ENCODE data around the gene ZC3H7A. TPM values are rescaled to one million over a fixed set of nuclear protein-coding genes. Genes with fewer than 3 reads are reported as not detected.

Gene ZC3H7A, protein sequence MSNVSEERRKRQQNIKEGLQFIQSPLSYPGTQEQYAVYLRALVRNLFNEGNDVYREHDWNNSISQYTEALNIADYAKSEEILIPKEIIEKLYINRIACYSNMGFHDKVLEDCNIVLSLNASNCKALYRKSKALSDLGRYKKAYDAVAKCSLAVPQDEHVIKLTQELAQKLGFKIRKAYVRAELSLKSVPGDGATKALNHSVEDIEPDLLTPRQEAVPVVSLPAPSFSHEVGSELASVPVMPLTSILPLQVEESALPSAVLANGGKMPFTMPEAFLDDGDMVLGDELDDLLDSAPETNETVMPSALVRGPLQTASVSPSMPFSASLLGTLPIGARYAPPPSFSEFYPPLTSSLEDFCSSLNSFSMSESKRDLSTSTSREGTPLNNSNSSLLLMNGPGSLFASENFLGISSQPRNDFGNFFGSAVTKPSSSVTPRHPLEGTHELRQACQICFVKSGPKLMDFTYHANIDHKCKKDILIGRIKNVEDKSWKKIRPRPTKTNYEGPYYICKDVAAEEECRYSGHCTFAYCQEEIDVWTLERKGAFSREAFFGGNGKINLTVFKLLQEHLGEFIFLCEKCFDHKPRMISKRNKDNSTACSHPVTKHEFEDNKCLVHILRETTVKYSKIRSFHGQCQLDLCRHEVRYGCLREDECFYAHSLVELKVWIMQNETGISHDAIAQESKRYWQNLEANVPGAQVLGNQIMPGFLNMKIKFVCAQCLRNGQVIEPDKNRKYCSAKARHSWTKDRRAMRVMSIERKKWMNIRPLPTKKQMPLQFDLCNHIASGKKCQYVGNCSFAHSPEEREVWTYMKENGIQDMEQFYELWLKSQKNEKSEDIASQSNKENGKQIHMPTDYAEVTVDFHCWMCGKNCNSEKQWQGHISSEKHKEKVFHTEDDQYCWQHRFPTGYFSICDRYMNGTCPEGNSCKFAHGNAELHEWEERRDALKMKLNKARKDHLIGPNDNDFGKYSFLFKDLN
- polyA plus RNA-seq (2013, experiment 1 of 2) = 32.2 TPM
- 36.8 TPM for polyA plus RNA-seq (2013, experiment 2 of 2)

DNA sequence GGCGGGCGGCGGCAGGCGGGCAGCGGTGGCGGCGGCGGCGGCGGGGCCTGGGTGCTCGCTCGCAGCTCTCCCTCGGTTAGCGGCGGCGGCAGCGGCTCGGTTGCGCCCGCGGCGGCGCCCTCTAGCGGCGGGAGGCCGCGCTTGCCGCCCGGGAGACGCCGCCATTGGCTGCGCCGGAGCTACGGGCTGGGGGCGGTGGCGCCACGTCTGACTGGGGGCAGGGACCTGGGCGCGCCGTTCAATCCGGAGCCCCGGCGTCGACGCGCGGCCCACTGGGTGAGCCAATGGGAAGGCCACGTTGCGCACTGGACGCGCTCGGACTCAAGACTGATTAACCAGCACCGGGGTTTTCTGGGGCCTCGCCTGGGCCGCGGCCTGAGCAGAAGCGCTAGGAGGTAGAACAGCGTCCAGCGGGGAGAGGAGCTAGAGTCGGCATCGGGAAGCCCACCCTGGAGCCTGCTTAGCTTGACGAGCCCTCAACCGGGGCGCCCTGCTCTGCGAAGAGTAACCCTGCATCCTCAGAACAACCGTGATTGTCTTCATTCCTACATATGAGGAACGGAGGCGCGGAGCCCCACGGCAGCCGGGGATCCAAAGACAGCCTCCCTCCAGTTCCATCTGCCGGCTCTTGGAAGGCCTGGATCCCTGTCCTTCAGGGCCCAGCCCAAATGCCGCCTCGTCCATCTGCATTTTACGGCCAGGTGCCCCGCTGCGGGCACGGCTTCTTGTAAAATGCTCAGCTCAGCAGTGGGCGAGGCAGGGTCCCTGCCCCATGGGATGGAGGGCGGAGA lies at the start of gene ZC3H7A:
Gene ZC3H7A, minus strand, starts transcription at position 93 of the 791 bp plus-strand sequence. CDS start 14,904 bp downstream, outside the sequence.
- Histone ChIP-seq H3K4me3 (ENCODE audit: low read length) (peak within 1 kb of the TSS; percentile 89), H3K27me3 (ENCODE audit: insufficient read depth, low read length) (no peaks in the 10 kb centered on the region), H3K36me3 (ENCODE audit: insufficient read depth, low read length) (peaks cover 10% of the 10 kb centered on the region), H3K9ac (ENCODE audit: low read depth, low read length) (peak within 1 kb of the TSS; percentile 91), H3K4me1 (ENCODE audit: insufficient read depth, low read length) (peaks cover 8% of the 10 kb centered on the region; the same call in 1 of the 2 replicates), H3K9me3 (ENCODE audit: insufficient read depth, low read depth, low read length) (no peaks in the 10 kb centered on the region), H3K27ac (ENCODE audit: low read depth, low read length) (peak within 1 kb of the TSS; percentile 98)
- WGBS = under 1% methylated on average over 80 of the region's 80 CpGs

DNA sequence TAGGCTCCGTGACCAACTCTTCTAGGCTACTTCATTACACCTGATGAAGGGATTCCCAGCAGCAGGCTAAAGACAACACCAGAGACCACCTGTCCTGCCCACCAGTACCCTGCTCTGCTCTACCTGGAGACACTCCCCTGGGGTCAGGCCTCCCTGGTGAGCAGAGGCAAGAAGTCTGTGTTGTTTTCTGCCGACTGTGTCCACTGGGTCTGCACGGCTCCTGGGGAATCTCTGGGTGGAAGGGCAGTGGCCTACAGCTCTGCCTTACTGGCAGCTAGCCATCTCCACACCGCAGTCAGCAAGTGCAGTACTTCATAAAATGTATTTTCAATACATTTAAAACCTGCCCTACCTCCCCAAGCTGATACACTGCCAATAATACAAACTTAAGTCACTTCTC lies 47.4 kb upstream of the ZC3H7A start:
- H3K4me3 ChIP-seq (ENCODE audit: low read length) = no peak overlapping the region
- H3K27me3 ChIP-seq (ENCODE audit: insufficient read depth, low read length) = no peaks in the 10 kb centered on the region
- H3K9ac ChIP-seq (ENCODE audit: low read depth, low read length) = no peak overlapping the region
- WGBS = 98% methylated on average over 4 of the region's 4 CpGs
- H3K9me3 ChIP-seq (ENCODE audit: insufficient read depth, low read depth, low read length) = no peaks in the 10 kb centered on the region
- no peak overlapping the region for H3K27ac ChIP-seq (ENCODE audit: low read depth, low read length)
- no peaks in the 10 kb centered on the region; the same call in 1 of the 2 replicates for H3K4me1 ChIP-seq (ENCODE audit: insufficient read depth, low read length)
- H3K36me3 ChIP-seq (ENCODE audit: insufficient read depth, low read length) = peaks cover 95% of the 10 kb centered on the region

DNA sequence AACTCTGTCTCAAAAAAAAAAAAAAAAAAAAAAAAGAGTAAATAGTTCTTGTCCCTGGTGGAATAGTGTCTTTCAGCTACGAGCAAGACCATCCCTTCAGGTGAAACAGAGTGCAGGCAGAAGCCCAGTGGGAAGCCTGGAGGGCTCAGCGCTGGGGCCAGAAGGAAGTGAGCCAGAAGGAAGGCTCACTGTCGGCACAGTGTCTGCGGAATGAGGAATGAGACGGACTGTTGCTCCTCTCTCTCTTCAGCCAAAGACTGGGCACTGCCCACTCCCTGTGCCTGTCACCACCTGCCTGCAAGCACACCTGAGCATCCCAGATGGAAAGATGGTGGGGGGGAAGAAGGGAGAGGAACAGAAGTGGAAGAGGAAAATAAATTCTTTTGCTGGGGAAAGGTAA lies 46.8 kb upstream of the ZC3H7A start:
- Histone ChIP-seq H3K9ac (ENCODE audit: low read depth, low read length) (no peak overlapping the region), H3K4me3 (ENCODE audit: low read length) (no peak overlapping the region), H3K9me3 (ENCODE audit: insufficient read depth, low read depth, low read length) (no peaks in the 10 kb centered on the region), H3K27ac (ENCODE audit: low read depth, low read length) (no peak overlapping the region), H3K27me3 (ENCODE audit: insufficient read depth, low read length) (no peaks in the 10 kb centered on the region), H3K4me1 (ENCODE audit: insufficient read depth, low read length) (no peaks in the 10 kb centered on the region), H3K36me3 (ENCODE audit: insufficient read depth, low read length) (peaks cover 95% of the 10 kb centered on the region)
- 98% methylated on average over 5 of the region's 5 CpGs for whole genome bisulfite sequencing

DNA sequence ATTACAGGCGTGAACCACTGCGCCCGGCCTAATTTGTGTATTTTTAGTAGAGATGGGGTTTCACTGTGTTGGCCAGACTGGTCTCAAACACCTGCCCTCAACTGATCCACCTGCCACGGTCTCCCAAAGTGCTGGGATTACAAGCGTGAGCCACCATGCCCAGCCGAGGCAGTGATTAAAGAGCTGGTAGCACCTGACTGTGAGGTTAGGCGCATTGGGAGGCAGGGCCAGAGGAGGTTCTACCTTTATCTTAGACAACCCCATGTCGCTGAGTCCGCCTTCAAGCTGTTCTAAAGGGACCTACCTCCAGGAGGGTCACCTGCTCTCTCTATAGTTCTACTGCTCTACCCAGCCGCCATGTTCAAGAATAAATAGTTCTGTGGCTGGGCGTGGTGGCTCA lies 46.1 kb upstream of the ZC3H7A start:
- 95% methylated on average over 11 of the region's 11 CpGs for WGBS
- Histone ChIP-seq H3K27me3 (ENCODE audit: insufficient read depth, low read length) (no peaks in the 10 kb centered on the region), H3K4me3 (ENCODE audit: low read length) (no peak overlapping the region), H3K27ac (ENCODE audit: low read depth, low read length) (no peak overlapping the region), H3K9me3 (ENCODE audit: insufficient read depth, low read depth, low read length) (no peaks in the 10 kb centered on the region), H3K4me1 (ENCODE audit: insufficient read depth, low read length) (no peaks in the 10 kb centered on the region), H3K9ac (ENCODE audit: low read depth, low read length) (no peak overlapping the region), H3K36me3 (ENCODE audit: insufficient read depth, low read length) (peaks cover 95% of the 10 kb centered on the region)

DNA sequence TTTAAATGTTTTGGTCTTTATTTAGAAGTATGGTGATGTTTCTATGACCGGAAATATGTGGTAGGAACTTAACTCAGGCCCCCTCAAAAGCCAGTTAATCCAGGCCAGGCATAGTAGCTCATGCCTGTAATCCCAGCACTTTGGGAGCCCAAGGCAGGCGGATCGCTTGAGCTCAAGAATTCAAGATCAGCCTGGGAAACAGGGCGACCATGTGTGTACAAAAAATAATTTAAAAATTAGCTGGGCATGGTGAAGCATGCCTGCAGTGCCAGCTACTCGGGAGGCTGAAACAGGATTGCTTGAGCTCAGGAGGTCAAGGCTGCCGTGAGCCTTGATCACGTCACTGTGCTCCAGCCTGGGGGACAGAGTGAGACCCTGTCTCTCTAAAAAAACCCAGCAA lies 44.0 kb upstream of the ZC3H7A start:
- H3K27ac ChIP-seq (ENCODE audit: low read depth, low read length) = no peak overlapping the region
- peaks cover 3% of the 10 kb centered on the region; the same call in 1 of the 2 replicates for H3K4me1 ChIP-seq (ENCODE audit: insufficient read depth, low read length)
- no peak overlapping the region for H3K4me3 ChIP-seq (ENCODE audit: low read length)
- no peaks in the 10 kb centered on the region for H3K27me3 ChIP-seq (ENCODE audit: insufficient read depth, low read length)
- peaks cover 96% of the 10 kb centered on the region for H3K36me3 ChIP-seq (ENCODE audit: insufficient read depth, low read length)
- H3K9me3 ChIP-seq (ENCODE audit: insufficient read depth, low read depth, low read length) = no peaks in the 10 kb centered on the region
- 96% methylated on average over 7 of the region's 7 CpGs for WGBS
- no peak overlapping the region for H3K9ac ChIP-seq (ENCODE audit: low read depth, low read length)

DNA sequence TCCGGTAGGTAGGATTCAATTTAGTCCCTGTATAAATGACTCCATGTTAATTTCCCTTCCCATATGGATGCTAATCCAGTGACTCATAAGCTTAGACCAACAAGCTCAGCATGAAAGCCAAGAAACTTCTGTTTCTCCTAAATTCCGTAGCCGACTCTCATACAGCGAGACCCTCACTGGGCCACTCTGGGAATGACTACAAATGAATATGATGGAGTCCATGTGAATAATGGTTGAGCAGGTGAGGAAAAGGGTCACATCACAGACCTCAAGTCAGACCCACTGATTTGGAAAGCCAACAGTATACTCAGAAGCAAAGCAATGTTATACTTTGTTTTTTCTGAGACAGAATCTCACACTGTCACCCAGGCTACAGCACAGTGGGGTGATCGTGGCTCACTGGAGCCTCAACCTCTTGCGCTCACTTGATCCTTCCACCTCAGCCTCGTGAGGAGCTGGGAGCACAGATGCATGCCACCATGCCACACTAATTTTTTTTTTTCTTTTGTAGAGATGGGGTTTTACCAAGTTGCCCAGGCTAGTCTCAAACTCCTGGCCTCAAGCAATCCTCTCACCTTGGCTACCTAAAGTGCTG lies 39.7 kb upstream of the ZC3H7A start:
- no peak overlapping the region for H3K9ac ChIP-seq (ENCODE audit: low read depth, low read length)
- H3K36me3 ChIP-seq (ENCODE audit: insufficient read depth, low read length) = peaks cover 63% of the 10 kb centered on the region
- no peaks in the 10 kb centered on the region for H3K27me3 ChIP-seq (ENCODE audit: insufficient read depth, low read length)
- H3K4me3 ChIP-seq (ENCODE audit: low read length) = no peak overlapping the region
- H3K9me3 ChIP-seq (ENCODE audit: insufficient read depth, low read depth, low read length) = no peaks in the 10 kb centered on the region
- WGBS = 92% methylated on average over 7 of the region's 7 CpGs
- peak overlapping the region; percentile 68 for H3K27ac ChIP-seq (ENCODE audit: low read depth, low read length)
- peaks cover 3% of the 10 kb centered on the region; the same call in 1 of the 2 replicates for H3K4me1 ChIP-seq (ENCODE audit: insufficient read depth, low read length)

DNA sequence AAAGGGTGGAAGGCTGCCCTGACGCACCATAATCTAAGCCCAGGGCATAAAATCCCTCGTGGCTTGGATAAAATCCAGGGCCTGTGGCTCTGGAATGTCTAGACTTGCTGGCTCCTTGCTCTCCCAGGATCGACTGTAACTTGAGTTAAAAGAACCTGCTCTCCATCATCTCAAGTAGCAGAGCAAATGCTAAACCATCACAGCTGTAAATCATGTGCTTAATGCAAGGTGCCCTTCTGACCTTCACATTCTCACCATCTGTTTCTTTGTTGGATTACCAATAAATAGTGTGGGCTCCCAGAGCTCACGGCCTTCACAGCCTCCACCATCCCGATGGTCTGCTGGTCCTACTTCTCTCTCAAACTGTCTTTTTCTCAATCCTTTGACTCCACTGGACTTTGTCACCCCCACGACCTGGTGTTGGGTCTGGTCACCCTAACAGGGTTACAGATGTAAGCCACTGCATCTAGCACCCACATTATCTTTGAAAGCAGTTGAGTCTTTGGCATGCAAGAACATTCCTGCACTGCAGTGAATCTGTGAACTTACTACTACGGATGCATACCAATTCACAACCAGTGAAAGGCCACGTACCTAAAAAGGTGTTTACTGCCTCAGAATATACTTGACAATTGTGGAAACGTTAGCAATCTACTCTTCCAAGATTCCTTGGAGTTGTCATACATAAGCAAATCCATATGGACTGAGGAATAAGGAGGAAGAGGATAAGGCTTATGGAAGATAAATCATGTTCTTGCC lies 39.0 kb upstream of the ZC3H7A start:
- peaks cover 3% of the 10 kb centered on the region; the same call in 1 of the 2 replicates for H3K4me1 ChIP-seq (ENCODE audit: insufficient read depth, low read length)
- H3K9me3 ChIP-seq (ENCODE audit: insufficient read depth, low read depth, low read length) = no peaks in the 10 kb centered on the region
- H3K27me3 ChIP-seq (ENCODE audit: insufficient read depth, low read length) = no peaks in the 10 kb centered on the region
- peak overlapping the region; percentile 68 for H3K27ac ChIP-seq (ENCODE audit: low read depth, low read length)
- H3K36me3 ChIP-seq (ENCODE audit: insufficient read depth, low read length) = peaks cover 56% of the 10 kb centered on the region
- no peak overlapping the region for H3K4me3 ChIP-seq (ENCODE audit: low read length)
- 83% methylated on average over 9 of the region's 9 CpGs for WGBS
- H3K9ac ChIP-seq (ENCODE audit: low read depth, low read length) = no peak overlapping the region

DNA sequence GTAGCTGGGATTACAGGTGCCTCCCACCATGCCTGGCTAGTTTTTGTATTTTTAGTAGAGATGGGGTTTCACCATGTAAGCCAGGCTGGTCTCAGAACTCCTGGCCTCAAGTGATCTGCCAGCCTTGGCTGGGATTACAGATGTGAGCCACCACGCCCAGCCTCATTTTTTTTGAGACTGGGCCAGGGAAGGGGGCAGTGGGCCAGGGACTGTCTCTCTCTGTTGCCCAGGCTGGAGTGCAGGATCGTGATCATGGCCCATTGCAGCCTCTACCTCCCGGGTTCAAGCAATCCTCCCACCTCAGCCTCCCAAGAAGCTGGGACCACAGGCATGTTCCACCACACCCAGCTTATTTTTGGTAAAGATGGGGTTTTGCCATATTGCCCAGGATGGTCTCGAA lies 38.3 kb upstream of the ZC3H7A start:
- 88% methylated on average over 4 of the region's 4 CpGs for WGBS
- peak overlapping the region; percentile 68; the same call in 1 of the 2 replicates for H3K27ac ChIP-seq (ENCODE audit: low read depth, low read length)
- peaks cover 48% of the 10 kb centered on the region for H3K36me3 ChIP-seq (ENCODE audit: insufficient read depth, low read length)

DNA sequence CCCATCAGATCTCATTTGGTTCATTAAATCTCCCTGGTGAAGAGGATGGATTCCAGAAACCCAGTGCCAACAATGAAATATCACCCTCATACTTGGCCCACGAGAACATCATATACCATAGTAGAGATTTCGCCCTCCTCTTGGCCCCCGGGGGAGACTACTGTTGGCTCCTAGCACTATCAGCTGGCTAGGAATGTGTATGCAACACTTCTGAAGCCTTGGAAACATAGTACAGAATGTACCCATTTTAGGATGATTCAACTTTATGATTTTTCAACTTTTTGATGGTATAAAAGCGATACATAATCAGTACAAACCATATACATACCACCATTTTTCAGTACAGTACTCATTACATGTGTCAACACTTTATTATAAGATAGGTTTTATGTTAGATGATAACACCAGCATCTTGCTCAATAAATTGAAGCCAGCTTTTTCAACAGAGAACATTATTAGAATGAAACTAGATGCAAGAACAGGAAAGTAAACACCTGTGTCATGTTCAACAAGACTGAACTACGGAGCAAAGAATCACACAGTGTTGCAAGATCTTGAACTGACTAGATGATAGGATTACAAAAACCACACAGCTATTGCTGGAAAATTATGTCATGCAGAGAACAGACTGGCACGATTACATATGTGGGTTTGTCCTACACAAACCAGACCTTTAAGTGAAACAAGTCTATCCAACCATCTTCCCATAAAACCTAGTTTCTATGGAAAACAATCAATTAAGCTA lies 37.1 kb upstream of the ZC3H7A start:
- Histone ChIP-seq H3K4me3 (ENCODE audit: low read length) (no peak overlapping the region), H3K36me3 (ENCODE audit: insufficient read depth, low read length) (peaks cover 36% of the 10 kb centered on the region), H3K27me3 (ENCODE audit: insufficient read depth, low read length) (no peaks in the 10 kb centered on the region), H3K27ac (ENCODE audit: low read depth, low read length) (no peak overlapping the region), H3K4me1 (ENCODE audit: insufficient read depth, low read length) (peaks cover 3% of the 10 kb centered on the region; the same call in 1 of the 2 replicates), H3K9ac (ENCODE audit: low read depth, low read length) (no peak overlapping the region), H3K9me3 (ENCODE audit: insufficient read depth, low read depth, low read length) (no peaks in the 10 kb centered on the region)
- 95% methylated on average over 6 of the region's 6 CpGs for WGBS

More for the DNA sequence above, 38.3 kb upstream of the ZC3H7A start:
- no peaks in the 10 kb centered on the region for H3K9me3 ChIP-seq (ENCODE audit: insufficient read depth, low read depth, low read length)
- peaks cover 3% of the 10 kb centered on the region; the same call in 1 of the 2 replicates for H3K4me1 ChIP-seq (ENCODE audit: insufficient read depth, low read length)
- H3K4me3 ChIP-seq (ENCODE audit: low read length) = no peak overlapping the region
- H3K27me3 ChIP-seq (ENCODE audit: insufficient read depth, low read length) = no peaks in the 10 kb centered on the region
- H3K9ac ChIP-seq (ENCODE audit: low read depth, low read length) = no peak overlapping the region

All from HUES64 (cell line).